Lung (tissue), 12 donors: ENCODE results near the gene OTOP3. TPM values are rescaled to one million over a fixed set of nuclear protein-coding genes. Genes with fewer than 3 reads are reported as not detected.

Experiments used
- ATAC-seq: fragments of 200-7000 bp; cut with Tn5 transposase; one replicate; pipeline ENCODE4 v1.9.1; 2020; ENCODE audit warnings: moderate number of reproducible peaks; ENCODE audit not compliant: insufficient read depth, low FRiP score
- DNase-seq, 3 donors: peaks; one replicate each; pipeline ENCODE4 v3.0.0-alpha.2; 2013 to 2017
- H3K27ac ChIP-seq, 2 donors: one replicate each; pipeline ENCODE4 v1.5.1; 2013; ENCODE audit warnings: mild to moderate bottlenecking in 2 of 2, moderate library complexity in 2 of 2, control low read depth in 1 of 2, inconsistent platforms in 1 of 2, low read depth in 1 of 2, low read length in 1 of 2
- H3K27me3 ChIP-seq, 3 donors: one replicate each; pipeline ENCODE4 v1.5.1; 2013; ENCODE audit warnings: low read length in 2 of 3; ENCODE audit not compliant: control insufficient read depth in 3 of 3, insufficient read depth in 3 of 3
- H3K36me3 ChIP-seq, 4 donors: one replicate each; pipeline ENCODE4 v1.5.1; 2013; ENCODE audit warnings: low read length in 4 of 4, mild to moderate bottlenecking in 1 of 4, moderate library complexity in 1 of 4; ENCODE audit not compliant: control insufficient read depth in 4 of 4, insufficient read depth in 4 of 4
- H3K4me1 ChIP-seq, 5 donors: one replicate each; pipeline ENCODE4 v1.5.1; 2013; ENCODE audit warnings: low read length in 5 of 5, mild to moderate bottlenecking in 2 of 5, moderate library complexity in 1 of 5; ENCODE audit not compliant: control insufficient read depth in 5 of 5, insufficient read depth in 5 of 5
- H3K4me3 ChIP-seq: one replicate; pipeline ENCODE4 v1.5.1; 2013; ENCODE audit warnings: mild to moderate bottlenecking, control low read depth, moderate library complexity
- H3K9ac ChIP-seq, 2 donors: one replicate each; pipeline ENCODE4 v1.5.1; 2013; ENCODE audit warnings: low read length in 2 of 2, control low read depth in 1 of 2; ENCODE audit not compliant: insufficient read depth in 1 of 2
- H3K9me3 ChIP-seq, 4 donors: one replicate each; pipeline ENCODE4 v1.5.1; 2013; ENCODE audit warnings: low read length in 3 of 4, mild to moderate bottlenecking in 1 of 4, moderate library complexity in 1 of 4; ENCODE audit not compliant: control insufficient read depth in 4 of 4, insufficient read depth in 3 of 4
- WGBS, 2 donors: extraction: QIAGEN DNeasy Blood & Tissue Kit; methylation state at CpG; one replicate each; pipeline ENCODE4 v1.1.7; 2013; 5-methylcytosine and 5-hydroxymethylcytosine counted together
- polyA plus RNA-seq, 2 donors: library from polyadenylated mRNA; stranded (reverse); fragments of 200-250 nt; gene quantifications; one replicate each; pipeline ENCODE4 v1.2.1, GENCODE V29; 2013
- total RNA-seq, 2 donors: library from RNA; depleted of rRNA in 1 of 2; stranded (reverse); fragments of >200 nt in 1 of 2; gene quantifications; one replicate each; pipeline ENCODE4 v1.2.1, GENCODE V29; 2014 to 2021
- TF ChIP-seq, protein P1 (sequence below): IDR thresholded peaks from 2 replicates; pipeline ENCODE4 v1.5.1; 2012; ENCODE audit warnings: mild to moderate bottlenecking; ENCODE audit errors: control extremely low read depth, extremely low read depth
- donor health status: control.
- donor health status: control.
- donor health status: Bipolar disorder and iron deficiency.
- donor health status: healthy.
- donor health status: DM: yes; HTN: yes; CAD: no.

The OTOP3 gene
- total and polyA plus RNA-seq, 4 donors = not detected

DNA sequence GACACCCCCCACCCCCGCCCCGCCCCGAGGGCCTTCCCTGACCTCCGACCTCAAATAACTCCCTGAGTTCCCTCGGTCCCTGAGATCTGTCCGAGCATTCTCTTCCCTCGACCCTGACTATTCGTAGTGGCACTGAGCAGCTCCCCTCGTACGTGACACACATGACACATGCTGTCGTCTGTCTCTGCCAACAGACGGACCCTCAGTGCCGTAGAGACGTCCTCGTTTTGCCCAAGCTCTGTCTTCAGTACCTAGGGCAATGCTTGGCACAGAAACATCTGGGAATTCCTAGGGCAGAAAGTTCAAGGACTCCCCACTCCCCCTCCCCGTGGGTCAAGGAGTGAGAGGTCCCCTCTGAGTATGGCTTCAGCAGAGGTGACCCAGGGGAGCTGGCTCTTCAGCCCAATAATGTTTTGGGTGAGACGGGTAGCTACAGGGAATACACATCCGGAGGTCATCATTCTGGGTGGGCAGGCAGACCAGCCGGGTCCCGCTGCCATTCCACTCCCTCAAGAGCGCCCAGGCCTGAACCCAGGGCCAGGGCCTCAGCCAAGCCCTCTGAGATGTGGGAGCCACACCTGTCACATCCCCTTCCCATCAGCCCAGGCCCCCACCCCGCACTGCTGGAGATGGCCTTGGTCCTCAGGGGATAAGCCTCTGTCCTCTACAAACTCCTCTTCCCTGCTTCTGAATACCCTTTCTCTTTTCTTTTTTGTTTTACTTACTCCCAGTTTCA lies 41.6 kb upstream of the OTOP3 start:
- WGBS, 2 donors = 30 to 32% methylated on average over 20 to 22 of the region's 22 CpGs
- no peaks in the 10 kb centered on the region for H3K9me3 ChIP-seq
- TF ChIP-seq, protein P1, sequence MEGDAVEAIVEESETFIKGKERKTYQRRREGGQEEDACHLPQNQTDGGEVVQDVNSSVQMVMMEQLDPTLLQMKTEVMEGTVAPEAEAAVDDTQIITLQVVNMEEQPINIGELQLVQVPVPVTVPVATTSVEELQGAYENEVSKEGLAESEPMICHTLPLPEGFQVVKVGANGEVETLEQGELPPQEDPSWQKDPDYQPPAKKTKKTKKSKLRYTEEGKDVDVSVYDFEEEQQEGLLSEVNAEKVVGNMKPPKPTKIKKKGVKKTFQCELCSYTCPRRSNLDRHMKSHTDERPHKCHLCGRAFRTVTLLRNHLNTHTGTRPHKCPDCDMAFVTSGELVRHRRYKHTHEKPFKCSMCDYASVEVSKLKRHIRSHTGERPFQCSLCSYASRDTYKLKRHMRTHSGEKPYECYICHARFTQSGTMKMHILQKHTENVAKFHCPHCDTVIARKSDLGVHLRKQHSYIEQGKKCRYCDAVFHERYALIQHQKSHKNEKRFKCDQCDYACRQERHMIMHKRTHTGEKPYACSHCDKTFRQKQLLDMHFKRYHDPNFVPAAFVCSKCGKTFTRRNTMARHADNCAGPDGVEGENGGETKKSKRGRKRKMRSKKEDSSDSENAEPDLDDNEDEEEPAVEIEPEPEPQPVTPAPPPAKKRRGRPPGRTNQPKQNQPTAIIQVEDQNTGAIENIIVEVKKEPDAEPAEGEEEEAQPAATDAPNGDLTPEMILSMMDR = no peak
- peaks cover 4 to 50% (median 44%) of the 10 kb centered on the region in 3 donors for H3K27me3 ChIP-seq
- H3K9ac ChIP-seq = no peak overlapping the region
- H3K4me3 ChIP-seq = no peak overlapping the region
- no peaks in the 10 kb centered on the region for H3K36me3 ChIP-seq
- no peak for DNase-seq
- H3K27ac ChIP-seq = no peak overlapping the region
- ATAC-seq = no peak
- H3K4me1 ChIP-seq = peaks cover 0 to 11% (median 0%) of the 10 kb centered on the region in 5 donors

GRCh38 chr17:74898376-74898946 lies 37.2 kb upstream of the OTOP3 start:
- ATAC-seq (no peak), DNase-seq (no peak)
- TF ChIP-seq, protein P1 = no peak
- Histone ChIP-seq H3K36me3 (no peaks in the 10 kb centered on the region), H3K9me3 (peaks cover 0 to 3% (median 0%) of the 10 kb centered on the region in 4 donors), H3K27ac (no peak overlapping the region), H3K9ac (no peak overlapping the region), H3K4me3 (no peak overlapping the region), H3K27me3 (peaks cover 0 to 31% (median 25%) of the 10 kb centered on the region in 3 donors), H3K4me1 (no peaks in the 10 kb centered on the region)
- WGBS, 2 donors = 82 to 83% methylated on average over 11 of the region's 11 CpGs

GRCh38 chr17:74900208-74900607 lies 35.5 kb upstream of the OTOP3 start:
- TF ChIP-seq, protein P1 = no peak
- ATAC-seq = no peak
- Histone ChIP-seq H3K36me3 (no peaks in the 10 kb centered on the region), H3K9ac (no peak overlapping the region), H3K4me3 (no peak overlapping the region), H3K27me3 (peaks cover 0 to 15% (median 11%) of the 10 kb centered on the region in 3 donors), H3K9me3 (peaks cover 0 to 3% (median 0%) of the 10 kb centered on the region in 4 donors), H3K4me1 (no peaks in the 10 kb centered on the region), H3K27ac (no peak overlapping the region)
- DNase-seq = no peak
- WGBS, 2 donors = 80 to 95% methylated on average over 8 of the region's 8 CpGs
